ENCODE data around the gene MRPL40. TPM values are rescaled to one million over a fixed set of nuclear protein-coding genes. Genes with fewer than 3 reads are reported as not detected.
A peak's percentile ranks its signal among the peaks of the same experiment; 100 is the strongest.

Gene MRPL40
- total and polyA plus RNA-seq, 8 donors = 10.4 to 32.0 (median 14.8) TPM

GRCh38 chr22:19472233-19472632 lies 39.9 kb downstream of the MRPL40 start:
- intact Hi-C loops (cut with DNase I) = no loop called here
- Histone ChIP-seq H3K27me3 (no peaks in the 10 kb centered on the region), H3K9me3 (no peaks in the 10 kb centered on the region), H3K36me3 (peaks cover 4 to 49% (median 30%) of the 10 kb centered on the region in 3 donors), H3K27ac (no peak overlapping the region), H3K4me3 (no peak overlapping the region), H3K4me1 (peaks cover 0 to 3% (median under 1%) of the 10 kb centered on the region in 3 donors)
- TF ChIP-seq, protein P1, sequence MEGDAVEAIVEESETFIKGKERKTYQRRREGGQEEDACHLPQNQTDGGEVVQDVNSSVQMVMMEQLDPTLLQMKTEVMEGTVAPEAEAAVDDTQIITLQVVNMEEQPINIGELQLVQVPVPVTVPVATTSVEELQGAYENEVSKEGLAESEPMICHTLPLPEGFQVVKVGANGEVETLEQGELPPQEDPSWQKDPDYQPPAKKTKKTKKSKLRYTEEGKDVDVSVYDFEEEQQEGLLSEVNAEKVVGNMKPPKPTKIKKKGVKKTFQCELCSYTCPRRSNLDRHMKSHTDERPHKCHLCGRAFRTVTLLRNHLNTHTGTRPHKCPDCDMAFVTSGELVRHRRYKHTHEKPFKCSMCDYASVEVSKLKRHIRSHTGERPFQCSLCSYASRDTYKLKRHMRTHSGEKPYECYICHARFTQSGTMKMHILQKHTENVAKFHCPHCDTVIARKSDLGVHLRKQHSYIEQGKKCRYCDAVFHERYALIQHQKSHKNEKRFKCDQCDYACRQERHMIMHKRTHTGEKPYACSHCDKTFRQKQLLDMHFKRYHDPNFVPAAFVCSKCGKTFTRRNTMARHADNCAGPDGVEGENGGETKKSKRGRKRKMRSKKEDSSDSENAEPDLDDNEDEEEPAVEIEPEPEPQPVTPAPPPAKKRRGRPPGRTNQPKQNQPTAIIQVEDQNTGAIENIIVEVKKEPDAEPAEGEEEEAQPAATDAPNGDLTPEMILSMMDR (IDR thresholded peaks at IDR 0.05) = no peak
- FAIRE-seq (no peak), ATAC-seq (no peak), DNase-seq (no peak)
- WGBS, 2 donors = 84 to 89% methylated on average over 8 of the region's 8 CpGs

GRCh38 chr22:19473578-19473977 lies 41.2 kb downstream of the MRPL40 start:
- intact Hi-C loops (cut with DNase I) = no loop called here
- H3K4me3 ChIP-seq = no peak overlapping the region
- H3K36me3 ChIP-seq = peaks cover 4 to 38% (median 21%) of the 10 kb centered on the region in 3 donors
- no peak for DNase-seq
- TF ChIP-seq, protein P1 (IDR thresholded peaks at IDR 0.05) = no peak
- no peak for ATAC-seq
- WGBS, 2 donors = 72 to 86% methylated on average over 3 of the region's 3 CpGs
- H3K4me1 ChIP-seq = peaks cover 0 to 12% (median 7%) of the 10 kb centered on the region in 3 donors
- no peaks in the 10 kb centered on the region for H3K9me3 ChIP-seq
- FAIRE-seq = no peak
- H3K27ac ChIP-seq = no peak overlapping the region
- H3K27me3 ChIP-seq = no peaks in the 10 kb centered on the region

DNA sequence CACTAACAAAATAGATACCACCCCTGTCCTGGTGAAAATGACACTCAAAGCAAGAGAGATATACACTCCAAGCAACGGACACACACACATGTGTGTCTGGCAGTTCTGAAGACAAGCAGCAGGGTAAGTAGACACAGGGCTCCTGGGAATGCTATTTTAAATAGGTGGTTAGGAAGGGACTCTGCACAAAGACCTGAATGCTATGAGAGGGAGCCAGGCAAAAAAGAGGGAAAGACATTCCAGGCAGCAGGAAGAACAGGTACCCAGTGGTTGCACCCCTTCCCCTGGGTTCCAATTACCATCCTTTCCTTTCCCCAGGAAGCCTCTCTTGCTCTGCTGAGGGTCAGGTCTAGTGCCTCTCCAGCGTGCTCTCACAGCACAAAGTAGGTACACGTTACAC lies 43.7 kb downstream of the MRPL40 start:
- no peak for FAIRE-seq
- no peak overlapping the region for H3K27ac ChIP-seq
- H3K4me1 ChIP-seq = peaks cover 4 to 17% (median 12%) of the 10 kb centered on the region in 3 donors
- H3K27me3 ChIP-seq = no peaks in the 10 kb centered on the region
- H3K36me3 ChIP-seq = peaks cover 0 to 18% (median 5%) of the 10 kb centered on the region in 3 donors
- TF ChIP-seq, protein P1 (IDR thresholded peaks at IDR 0.05) = no peak
- 66 to 70% methylated on average over 3 of the region's 3 CpGs for WGBS, 2 donors
- DNase-seq = no peak
- no peak overlapping the region for H3K4me3 ChIP-seq
- ATAC-seq = no peak
- no peaks in the 10 kb centered on the region for H3K9me3 ChIP-seq
- intact Hi-C loops (cut with DNase I) = no loop called here

DNA sequence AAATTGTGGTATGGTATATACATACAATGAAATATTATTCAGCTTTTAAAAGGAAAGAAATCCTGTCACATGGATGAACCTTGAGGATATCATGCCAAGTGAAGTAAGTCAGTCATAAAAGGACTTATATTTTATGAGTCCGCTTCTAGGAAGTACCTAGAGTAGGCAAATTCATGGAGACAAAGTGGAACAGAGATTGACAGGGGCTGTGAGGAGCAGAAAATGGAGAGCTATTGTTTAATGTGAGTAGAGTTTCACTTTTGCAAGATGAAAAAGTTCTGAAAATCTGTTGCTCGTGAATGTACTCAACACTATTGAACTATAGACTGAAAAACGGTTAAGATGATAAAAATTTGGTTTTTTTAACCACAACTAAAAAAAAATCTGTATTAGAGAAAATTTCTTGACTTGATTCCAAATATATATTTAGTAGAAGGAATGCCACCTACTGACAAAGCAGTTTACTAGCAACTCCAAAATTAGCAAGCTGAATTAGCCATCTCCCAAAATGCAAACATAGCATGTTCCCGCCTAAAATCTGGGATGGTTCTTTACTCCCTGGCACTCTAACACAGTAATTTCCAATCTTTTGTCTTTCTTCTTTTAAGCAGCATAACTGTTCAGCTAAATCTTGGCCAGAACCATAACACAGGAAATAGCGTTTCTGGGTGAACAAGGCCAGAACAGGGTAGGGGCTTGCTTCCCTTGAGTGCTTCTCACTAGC lies 45.1 kb downstream of the MRPL40 start:
- intact Hi-C loops (cut with DNase I) = no loop called here
- 17 to 27% methylated on average over 5 of the region's 5 CpGs for WGBS, 2 donors
- FAIRE-seq (no peak), DNase-seq (no peak), ATAC-seq (no peak)
- H3K9me3 ChIP-seq = no peaks in the 10 kb centered on the region
- H3K27me3 ChIP-seq = no peaks in the 10 kb centered on the region
- no peak overlapping the region for H3K27ac ChIP-seq
- peak overlapping the region in 3 of 4 donors; percentile 72 to 93 (median 92) for H3K4me3 ChIP-seq
- TF ChIP-seq, protein P1 (IDR thresholded peaks at IDR 0.05) = no peak
- peaks cover 0 to 6% (median 0%) of the 10 kb centered on the region in 3 donors for H3K36me3 ChIP-seq
- H3K4me1 ChIP-seq = peaks cover 4 to 17% (median 12%) of the 10 kb centered on the region in 3 donors
